ENCODE measurements around the gene LHFPL4.
"Not testable (repeated sequence)": the region's sequence is repeated elsewhere in the genome, so short reads cannot be mapped to it uniquely, and the experiment has no call there.

LHFPL4 gene

DNA sequence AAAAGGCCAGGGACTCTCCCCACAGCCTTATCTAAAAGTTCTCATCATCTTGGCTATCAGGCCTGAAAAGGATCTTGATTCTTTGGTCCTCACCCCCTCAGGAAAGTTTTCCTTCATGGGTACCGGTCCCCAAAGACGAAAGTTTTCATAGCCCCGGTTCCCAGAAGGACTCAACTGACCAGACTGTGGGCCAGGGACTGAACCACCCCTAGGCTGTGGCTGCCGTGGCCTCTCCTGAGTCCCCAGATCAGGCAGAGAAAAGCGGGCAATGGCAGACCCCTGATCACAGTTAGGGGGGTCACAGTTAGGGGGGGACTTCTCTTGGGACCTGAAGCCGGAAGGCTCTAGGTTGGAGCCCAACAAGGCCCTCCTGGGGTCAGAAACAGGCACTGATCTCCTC lies 54.8 kb downstream of the LHFPL4 start:
- H3K4me3 ChIP-seq (replicated peaks; ENCODE audit: low read depth, low read length) = no peak overlapping the region
- no peak for TF ChIP-seq CTCF (IDR thresholded peaks at IDR 0.05; ENCODE audit: low read length, missing control alignments)
- DNase-seq (ENCODE audit: low read depth) = no peak

DNA sequence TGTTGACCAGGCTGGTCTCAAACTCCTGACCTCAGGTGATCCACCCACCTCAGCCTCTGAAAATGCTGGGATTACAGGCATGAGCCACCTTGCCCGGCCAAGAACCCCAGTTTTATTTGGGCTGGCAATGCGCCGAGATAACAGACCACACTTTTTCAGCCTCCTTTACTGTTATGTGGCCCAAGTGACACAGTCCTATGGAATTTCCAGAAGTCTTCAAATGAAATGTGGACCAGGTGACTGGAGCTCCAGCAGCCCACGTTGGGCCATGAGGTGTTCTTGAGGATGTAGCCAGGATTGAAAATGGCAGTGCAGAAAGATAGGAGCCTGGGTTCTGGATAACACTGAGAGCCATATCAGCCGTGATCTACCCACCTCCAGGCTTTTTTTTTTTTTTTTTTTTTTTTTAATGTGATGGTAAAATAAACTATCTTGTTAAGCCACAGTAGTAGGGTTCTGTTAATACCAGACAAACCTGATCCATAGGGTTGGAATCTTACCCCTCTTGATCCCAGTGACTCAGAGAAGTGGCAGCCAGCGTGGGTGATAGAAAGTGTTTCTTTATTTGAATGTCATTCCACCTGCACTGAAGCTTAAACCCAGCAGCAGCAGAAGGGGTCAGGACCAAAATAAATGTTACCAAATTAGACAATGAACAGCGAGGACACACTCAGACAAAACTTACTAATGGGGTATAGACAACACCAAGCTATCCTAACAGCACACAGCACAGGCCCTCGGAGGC lies 55.6 kb downstream of the LHFPL4 start:
- no peak for DNase-seq (ENCODE audit: low read depth)
- H3K4me3 ChIP-seq (replicated peaks; ENCODE audit: low read depth, low read length) = no peak overlapping the region
- no peak for TF ChIP-seq CTCF (IDR thresholded peaks at IDR 0.05; ENCODE audit: low read length, missing control alignments)

GRCh38 chr3:9496893-9497292 lies 56.7 kb downstream of the LHFPL4 start:
- no peak for TF ChIP-seq CTCF (IDR thresholded peaks at IDR 0.05; ENCODE audit: low read length, missing control alignments)
- DNase-seq (ENCODE audit: low read depth) = no peak
- H3K4me3 ChIP-seq (replicated peaks; ENCODE audit: low read depth, low read length) = no peak overlapping the region

DNA sequence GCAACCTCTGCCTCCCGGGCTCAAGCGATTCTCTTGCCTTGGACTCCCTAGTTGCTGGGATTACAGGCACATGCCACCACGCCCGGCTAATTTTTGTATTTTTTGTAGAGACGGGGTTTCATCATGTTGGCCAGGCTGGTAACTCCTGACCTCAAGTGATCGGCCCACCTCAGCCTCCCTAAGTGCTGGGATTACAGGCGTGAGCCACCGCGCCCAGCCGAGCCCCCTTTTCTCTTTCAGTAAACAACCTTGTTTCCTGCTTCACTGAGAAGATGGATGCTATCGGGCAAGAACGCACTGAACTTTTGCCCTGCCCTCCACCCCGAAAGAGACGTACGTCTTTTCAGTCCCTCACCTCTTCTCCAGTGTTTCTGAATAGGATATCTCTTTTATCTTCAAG lies 59.6 kb downstream of the LHFPL4 start:
- DNase-seq (ENCODE audit: low read depth); H3K4me3 ChIP-seq (replicated peaks; ENCODE audit: low read depth, low read length): not testable (repeated sequence)

- H3K4me3 ChIP-seq (replicated peaks; ENCODE audit: low read depth, low read length) = no peak overlapping the region
- DNase-seq (ENCODE audit: low read depth) = no peak
- TF ChIP-seq CTCF (IDR thresholded peaks at IDR 0.05; ENCODE audit: low read length, missing control alignments) = no peak
Measured at GRCh38 chr3:9491506-9491905, 62.1 kb downstream of the LHFPL4 start.

GRCh38 chr3:9485248-9485647 lies 68.4 kb downstream of the LHFPL4 start:
- no peak for TF ChIP-seq CTCF (IDR thresholded peaks at IDR 0.05; ENCODE audit: low read length, missing control alignments)
- no peak overlapping the region for H3K4me3 ChIP-seq (replicated peaks; ENCODE audit: low read depth, low read length)
- no peak for DNase-seq (ENCODE audit: low read depth)

- H3K4me3 ChIP-seq (replicated peaks; ENCODE audit: low read depth, low read length) = no peak overlapping the region
- TF ChIP-seq CTCF (IDR thresholded peaks at IDR 0.05; ENCODE audit: low read length, missing control alignments) = no peak
- no peak for DNase-seq (ENCODE audit: low read depth)
Measured at GRCh38 chr3:9480265-9480664, 73.4 kb downstream of the LHFPL4 start.

Data from fibroblast of pulmonary artery (primary cell).